Measurements from ENCODE around the gene BCOR. TPM values are rescaled to one million over a fixed set of nuclear protein-coding genes. Genes with fewer than 3 reads are reported as not detected.

BCOR gene
- total RNA-seq = 10 to 100 TPM; 34.7 to 51.1 TPM

- peaks cover 22% of the 10 kb centered on the region for H3K4me1 Mint-ChIP-seq
- peak; percentile 40 for ATAC-seq
- H3K27me3 Mint-ChIP-seq = no peaks in the 10 kb centered on the region
- H3K9me3 Mint-ChIP-seq (ENCODE audit: low read depth) = no peaks in the 10 kb centered on the region
- DNase-seq = peak; percentile 88
- intact Hi-C loops (cut with DNase I, micrococcal nuclease) = loop anchor here (1.0 to 10.0 kb wide), 14 partner anchors 9 to 1295 kb away; partner anchors contain the start of gene MID1IP1 (in 1 of the 2)
- ChIA-PET POLR2A (interaction anchor here (0.6 to 2.7 kb wide), 5 partner anchors 73 to 1294 kb away, joined by 3 to 8 read pairs (median 4); no protein-coding TSS in a partner anchor), CTCF (interaction anchor here (0.9 to 1.2 kb wide), 2 partner anchors 13 to 75 kb away, joined by 3 to 5 read pairs; no protein-coding TSS in a partner anchor)
- H3K36me3 Mint-ChIP-seq (ENCODE audit: low read depth) = peaks cover 2% of the 10 kb centered on the region
- peak within 1 kb of the TSS; percentile 77 for H3K27ac Mint-ChIP-seq
- H3K4me3 Mint-ChIP-seq = peak within 1 kb of the TSS; percentile 86
These were observed at the start of gene BCOR for GRCh38 chrX:40097504-40098263. TSS of gene BCOR (minus strand) at chrX:40097958. CDS start at chrX:40077929, 20,029 bp downstream.

- CTCF ChIA-PET = interaction anchor here (0.6 kb wide), 1 partner anchor 33 kb away, joined by 3 read pairs; no protein-coding TSS in a partner anchor
- Mint-ChIP-seq H3K4me1 (peaks cover 4% of the 10 kb centered on the region), H3K27ac (no peak overlapping the region), H3K9me3 (ENCODE audit: low read depth) (no peaks in the 10 kb centered on the region), H3K4me3 (peak overlapping the region; percentile 8), H3K36me3 (ENCODE audit: low read depth) (peaks cover 5% of the 10 kb centered on the region), H3K27me3 (no peaks in the 10 kb centered on the region)
- POLR2A ChIA-PET = no interaction called here
- no peak for ATAC-seq
- DNase-seq = no peak
- intact Hi-C loops (cut with DNase I, micrococcal nuclease) = no loop called here
These were observed 49.6 kb upstream of the BCOR start for GRCh38 chrX:40147126-40147952.

- intact Hi-C loops (cut with DNase I, micrococcal nuclease) = no loop called here
- H3K4me3 Mint-ChIP-seq = peak overlapping the region; percentile 49
- H3K36me3 Mint-ChIP-seq (ENCODE audit: low read depth) = peaks cover 5% of the 10 kb centered on the region
- ATAC-seq (peak; percentile 84), DNase-seq (peak; percentile 57)
- POLR2A ChIA-PET = no interaction called here
- H3K9me3 Mint-ChIP-seq (ENCODE audit: low read depth) = no peaks in the 10 kb centered on the region
- H3K4me1 Mint-ChIP-seq = peaks cover 4% of the 10 kb centered on the region
- no peaks in the 10 kb centered on the region for H3K27me3 Mint-ChIP-seq
- CTCF ChIA-PET = interaction anchor here (0.6 kb wide), 1 partner anchor 33 kb away, joined by 3 read pairs; no protein-coding TSS in a partner anchor
- H3K27ac Mint-ChIP-seq = no peak overlapping the region
These were observed 48.7 kb upstream of the BCOR start for GRCh38 chrX:40146262-40147125.

DNA sequence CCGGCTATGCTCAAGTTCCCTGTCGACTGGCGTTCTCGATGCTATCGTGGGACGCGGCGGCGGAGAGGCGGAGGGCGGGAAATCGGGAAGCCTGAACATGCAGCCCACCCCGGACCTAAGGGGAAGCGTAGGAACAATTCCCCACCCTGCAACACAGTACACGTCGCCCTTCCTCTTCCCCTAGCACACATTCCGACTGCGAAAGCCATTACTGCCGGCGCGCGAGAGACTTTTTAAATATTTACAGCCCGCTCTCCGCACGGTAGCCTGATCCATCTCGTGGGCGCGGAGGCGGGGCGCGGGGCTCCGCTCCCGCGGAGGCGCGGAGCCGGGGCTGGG, 48.1 kb upstream of the BCOR start:
- Mint-ChIP-seq H3K27ac (peak overlapping the region; percentile 47), H3K4me3 (peak overlapping the region; percentile 49), H3K36me3 (ENCODE audit: low read depth) (peaks cover 5% of the 10 kb centered on the region), H3K9me3 (ENCODE audit: low read depth) (no peaks in the 10 kb centered on the region), H3K27me3 (no peaks in the 10 kb centered on the region), H3K4me1 (peaks cover 4% of the 10 kb centered on the region)
- ATAC-seq (peak; percentile 18), DNase-seq (no peak)
- CTCF ChIA-PET = interaction anchor here (0.6 kb wide), 1 partner anchor 43 kb away, joined by 3 read pairs; no protein-coding TSS in a partner anchor
- POLR2A ChIA-PET = no interaction called here
- intact Hi-C loops (cut with DNase I, micrococcal nuclease) = no loop called here

GRCh38 chrX:40145001-40145922, 47.5 kb upstream of the BCOR start:
- ChIA-PET POLR2A (no interaction called here), CTCF (interaction anchor here (0.6 kb wide), 1 partner anchor 43 kb away, joined by 3 read pairs; no protein-coding TSS in a partner anchor)
- H3K27ac Mint-ChIP-seq = no peak overlapping the region
- H3K4me1 Mint-ChIP-seq = peaks cover 4% of the 10 kb centered on the region
- H3K4me3 Mint-ChIP-seq = peak overlapping the region; percentile 49
- DNase-seq = no peak
- H3K36me3 Mint-ChIP-seq (ENCODE audit: low read depth) = peaks cover 5% of the 10 kb centered on the region
- no peaks in the 10 kb centered on the region for H3K27me3 Mint-ChIP-seq
- intact Hi-C loops (cut with DNase I, micrococcal nuclease) = no loop called here
- no peaks in the 10 kb centered on the region for H3K9me3 Mint-ChIP-seq (ENCODE audit: low read depth)
- no peak for ATAC-seq

GRCh38 chrX:40144576-40144975, 46.8 kb upstream of the BCOR start:
- Mint-ChIP-seq H3K4me3 (no peak overlapping the region), H3K27me3 (no peaks in the 10 kb centered on the region), H3K36me3 (ENCODE audit: low read depth) (peaks cover 5% of the 10 kb centered on the region), H3K27ac (no peak overlapping the region), H3K4me1 (peaks cover 4% of the 10 kb centered on the region), H3K9me3 (ENCODE audit: low read depth) (no peaks in the 10 kb centered on the region)
- ChIA-PET CTCF (no interaction called here), POLR2A (no interaction called here)
- no peak for DNase-seq
- intact Hi-C loops (cut with DNase I, micrococcal nuclease) = no loop called here
- no peak for ATAC-seq

DNA sequence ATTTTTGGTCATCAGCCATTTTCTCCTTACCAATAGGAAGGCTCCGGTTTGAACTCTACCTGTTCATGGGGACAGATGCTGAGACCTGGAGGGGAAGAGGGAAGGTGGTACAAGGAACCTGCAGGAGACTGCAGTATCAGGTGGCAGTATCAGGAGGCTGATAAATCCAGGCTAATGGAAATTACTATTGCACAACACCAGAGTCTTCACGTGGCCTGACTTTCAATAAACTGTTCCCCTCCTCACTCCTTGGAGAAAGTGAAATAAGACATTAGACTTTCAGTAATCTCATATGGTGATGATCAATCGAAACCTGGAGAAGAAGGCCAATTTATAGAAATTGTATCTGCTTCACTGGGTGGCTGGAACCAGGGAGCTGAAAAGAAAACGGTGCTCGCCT, 46.2 kb upstream of the BCOR start:
- H3K9me3 Mint-ChIP-seq (ENCODE audit: low read depth) = no peaks in the 10 kb centered on the region
- H3K27ac Mint-ChIP-seq = no peak overlapping the region
- ATAC-seq = no peak
- CTCF ChIA-PET = interaction anchor here (0.6 kb wide), 1 partner anchor 617 kb away, joined by 3 read pairs; no protein-coding TSS in a partner anchor
- no peaks in the 10 kb centered on the region for H3K27me3 Mint-ChIP-seq
- POLR2A ChIA-PET = no interaction called here
- DNase-seq = no peak
- H3K36me3 Mint-ChIP-seq (ENCODE audit: low read depth) = peaks cover 4% of the 10 kb centered on the region
- intact Hi-C loops (cut with DNase I, micrococcal nuclease) = no loop called here
- H3K4me3 Mint-ChIP-seq = no peak overlapping the region
- peaks cover 3% of the 10 kb centered on the region for H3K4me1 Mint-ChIP-seq

DNA sequence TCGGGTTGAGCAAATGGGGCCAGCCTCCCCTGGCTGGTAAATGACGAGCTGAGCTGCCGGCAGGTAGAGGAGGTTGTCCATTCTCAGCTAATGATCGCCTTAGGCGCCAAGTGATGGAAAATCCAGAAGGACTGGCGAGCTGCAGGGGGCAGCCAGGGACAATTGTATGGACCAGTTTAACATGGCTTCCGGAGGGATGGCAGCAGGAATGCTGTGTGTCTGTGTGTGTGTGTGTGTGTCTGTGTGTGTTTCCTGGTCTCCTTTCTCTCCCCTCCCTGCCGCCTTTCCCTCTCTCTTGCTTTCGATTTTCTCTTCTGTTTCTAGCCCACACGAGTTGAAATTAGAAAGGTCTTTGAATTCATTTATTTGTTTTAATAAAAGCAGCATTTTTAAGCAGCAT, 45.2 kb upstream of the BCOR start:
- H3K4me1 Mint-ChIP-seq = no peaks in the 10 kb centered on the region
- H3K9me3 Mint-ChIP-seq (ENCODE audit: low read depth) = no peaks in the 10 kb centered on the region
- no peak for ATAC-seq
- H3K36me3 Mint-ChIP-seq (ENCODE audit: low read depth) = no peaks in the 10 kb centered on the region
- DNase-seq = no peak
- H3K27me3 Mint-ChIP-seq = no peaks in the 10 kb centered on the region
- H3K4me3 Mint-ChIP-seq = no peak overlapping the region
- ChIA-PET POLR2A (no interaction called here), CTCF (interaction anchor here (0.6 kb wide), 1 partner anchor 46 kb away, joined by 3 read pairs; no protein-coding TSS in a partner anchor)
- H3K27ac Mint-ChIP-seq = no peak overlapping the region
- intact Hi-C loops (cut with DNase I, micrococcal nuclease) = no loop called here

- ChIA-PET POLR2A (interaction anchor here (0.6 kb wide), 1 partner anchor 36 kb away, joined by 3 read pairs; no protein-coding TSS in a partner anchor), CTCF (interaction anchor here (0.6 to 1.5 kb wide), 2 partner anchors 11 to 46 kb away, joined by 3 read pairs; no protein-coding TSS in a partner anchor)
- H3K4me1 Mint-ChIP-seq = no peaks in the 10 kb centered on the region
- DNase-seq (no peak), ATAC-seq (no peak)
- H3K4me3 Mint-ChIP-seq = no peak overlapping the region
- no peaks in the 10 kb centered on the region for H3K36me3 Mint-ChIP-seq (ENCODE audit: low read depth)
- H3K27ac Mint-ChIP-seq = no peak overlapping the region
- intact Hi-C loops (cut with DNase I, micrococcal nuclease) = no loop called here
- H3K27me3 Mint-ChIP-seq = no peaks in the 10 kb centered on the region
- no peaks in the 10 kb centered on the region for H3K9me3 Mint-ChIP-seq (ENCODE audit: low read depth)
These were observed 44.7 kb upstream of the BCOR start for GRCh38 chrX:40142417-40142816.
